D721Med (cell line): ENCODE measurements around the gene AFF2.

ENCODE experiments used
- DNase-seq: peaks from one replicate; pipeline ENCODE4 v3.0.0; 2011; ENCODE audit warnings: low spot score; ENCODE audit not compliant: insufficient read length
- FAIRE-seq: peaks from 2 replicates; lab custom pipeline; 2011; peaks lifted over from hg19 to GRCh38; lab: Jason Lieb, UNC
- TF ChIP-seq, protein P1 (sequence below): IDR thresholded peaks from 2 replicates; pipeline ENCODE4 v1.5.1; 2012; ENCODE audit warnings: mild to moderate bottlenecking, control low read depth; ENCODE audit not compliant: insufficient read depth; ENCODE audit errors: missing control alignments

The AFF2 gene

DNA sequence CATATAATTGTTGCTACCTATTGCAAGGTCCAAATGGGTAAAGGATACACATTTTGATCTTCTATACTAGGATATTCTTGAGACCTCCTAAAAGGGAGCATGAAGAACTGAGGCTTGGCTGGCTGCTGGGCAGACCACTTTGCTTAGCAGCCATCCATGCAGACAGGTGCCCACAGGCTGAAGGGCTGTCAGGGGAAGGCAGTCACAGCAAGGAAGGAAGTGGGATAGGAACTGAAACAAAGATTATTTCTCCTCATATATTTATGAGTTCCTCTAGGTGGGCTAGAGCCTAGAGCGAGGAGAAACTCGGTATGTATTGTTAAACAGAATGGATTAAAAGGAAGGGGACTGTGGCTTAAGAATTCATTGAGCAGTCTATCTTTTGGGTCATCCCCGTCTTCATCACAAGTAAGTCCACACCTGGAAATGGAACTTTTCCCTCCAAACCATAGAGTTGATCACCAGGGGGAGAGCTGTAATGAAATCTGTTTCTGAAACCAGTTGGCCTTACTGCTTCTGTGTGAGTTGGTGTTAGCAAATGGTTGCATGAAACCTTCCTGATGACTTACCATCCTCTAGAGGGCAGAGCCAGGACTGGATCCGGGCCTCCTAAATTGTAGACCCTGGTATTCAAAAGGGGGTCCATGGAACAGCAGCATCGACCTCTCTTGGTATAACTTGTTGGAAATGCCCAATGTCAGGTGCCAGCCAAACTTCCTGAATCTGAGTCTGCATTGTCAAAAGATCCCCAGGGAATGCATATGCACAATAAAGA is 42.3 kb downstream of the AFF2 start:
- FAIRE-seq (no peak), DNase-seq (no peak)
- TF ChIP-seq, protein P1, sequence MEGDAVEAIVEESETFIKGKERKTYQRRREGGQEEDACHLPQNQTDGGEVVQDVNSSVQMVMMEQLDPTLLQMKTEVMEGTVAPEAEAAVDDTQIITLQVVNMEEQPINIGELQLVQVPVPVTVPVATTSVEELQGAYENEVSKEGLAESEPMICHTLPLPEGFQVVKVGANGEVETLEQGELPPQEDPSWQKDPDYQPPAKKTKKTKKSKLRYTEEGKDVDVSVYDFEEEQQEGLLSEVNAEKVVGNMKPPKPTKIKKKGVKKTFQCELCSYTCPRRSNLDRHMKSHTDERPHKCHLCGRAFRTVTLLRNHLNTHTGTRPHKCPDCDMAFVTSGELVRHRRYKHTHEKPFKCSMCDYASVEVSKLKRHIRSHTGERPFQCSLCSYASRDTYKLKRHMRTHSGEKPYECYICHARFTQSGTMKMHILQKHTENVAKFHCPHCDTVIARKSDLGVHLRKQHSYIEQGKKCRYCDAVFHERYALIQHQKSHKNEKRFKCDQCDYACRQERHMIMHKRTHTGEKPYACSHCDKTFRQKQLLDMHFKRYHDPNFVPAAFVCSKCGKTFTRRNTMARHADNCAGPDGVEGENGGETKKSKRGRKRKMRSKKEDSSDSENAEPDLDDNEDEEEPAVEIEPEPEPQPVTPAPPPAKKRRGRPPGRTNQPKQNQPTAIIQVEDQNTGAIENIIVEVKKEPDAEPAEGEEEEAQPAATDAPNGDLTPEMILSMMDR, result no peak

- DNase-seq (no peak), FAIRE-seq (no peak)
- TF ChIP-seq, protein P1, result no peak
Measured at GRCh38 chrX:148552775-148553174, 52.4 kb downstream of the AFF2 start.

DNA sequence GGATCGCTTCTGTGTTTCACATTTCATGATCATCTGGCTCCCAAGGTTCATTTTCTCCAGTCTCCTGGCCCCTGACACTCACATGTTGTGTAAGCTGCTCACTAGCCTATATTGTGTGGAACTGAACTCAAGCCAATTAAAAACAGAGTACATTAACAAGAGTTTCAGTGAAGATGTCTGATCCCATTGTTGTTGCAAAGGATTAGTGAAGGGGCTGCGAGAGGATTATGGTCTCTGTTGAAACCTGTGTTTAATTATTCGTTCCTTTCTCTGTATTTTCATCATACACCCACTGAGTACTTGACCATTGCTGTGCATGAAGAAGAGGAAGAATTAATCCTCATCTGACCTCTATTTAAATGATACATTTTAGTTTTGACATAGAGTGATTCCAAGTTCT is 54.7 kb downstream of the AFF2 start:
- FAIRE-seq, result peak; percentile 35
- TF ChIP-seq, protein P1, result no peak
- DNase-seq, result no peak

DNA sequence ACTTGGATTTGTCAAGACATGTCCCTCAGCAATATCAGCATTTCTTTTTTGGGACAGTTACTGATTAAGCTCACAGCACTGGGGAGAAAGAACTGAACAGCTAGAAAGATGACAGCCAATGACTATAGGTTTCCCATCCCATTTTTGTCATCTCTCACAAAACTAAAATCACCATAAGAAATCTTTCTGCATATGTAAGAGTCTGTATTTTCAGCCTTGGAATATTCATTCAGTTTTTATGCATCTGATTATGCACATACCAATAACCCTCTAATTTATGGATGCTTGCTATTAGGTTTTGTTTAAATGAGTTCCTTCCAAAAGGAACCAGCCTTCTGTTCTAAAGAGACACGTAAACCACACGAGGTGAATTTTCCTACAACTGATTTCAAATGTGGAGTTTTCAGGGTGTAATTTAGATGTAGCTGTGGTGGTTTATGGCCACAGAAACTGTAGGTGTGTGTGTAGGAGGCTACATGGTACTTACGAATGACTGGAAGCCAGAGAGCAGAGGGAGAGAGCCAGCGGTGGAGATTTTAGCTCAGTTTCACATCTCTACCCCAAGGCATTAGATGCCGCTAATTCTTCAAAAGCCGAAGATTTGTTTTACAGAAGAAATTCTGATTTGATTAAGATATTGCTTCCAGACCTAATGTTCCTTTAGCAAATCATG is 55.3 kb downstream of the AFF2 start:
- TF ChIP-seq, protein P1, result no peak
- peak; percentile 58 for FAIRE-seq
- no peak for DNase-seq

GRCh38 chrX:148556498-148556897 is 56.1 kb downstream of the AFF2 start:
- DNase-seq, result no peak
- FAIRE-seq, result no peak
- TF ChIP-seq, protein P1, result no peak

GRCh38 chrX:148562846-148563245 is 62.4 kb downstream of the AFF2 start:
- TF ChIP-seq, protein P1, result no peak
- FAIRE-seq, result no peak
- no peak for DNase-seq

DNA sequence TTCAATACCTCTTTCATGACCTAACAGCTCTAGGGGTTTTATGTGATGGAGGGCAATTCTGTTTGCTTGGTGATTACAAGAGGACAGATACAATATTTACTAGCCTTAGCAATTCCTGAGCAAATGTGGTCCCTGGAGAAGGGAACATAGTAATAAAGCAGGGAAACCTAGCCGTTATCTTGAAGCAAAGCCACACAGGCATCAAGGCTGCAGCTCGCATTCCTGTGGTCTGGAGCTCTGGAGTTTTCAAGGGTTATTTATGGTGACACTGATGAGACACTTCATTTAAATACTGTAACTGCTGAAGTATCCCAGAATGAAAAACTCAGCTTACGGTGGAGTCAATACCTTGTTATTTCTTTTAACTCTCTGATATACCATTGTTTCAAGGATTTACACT is 66.8 kb downstream of the AFF2 start:
- DNase-seq, result no peak
- TF ChIP-seq, protein P1, result no peak
- no peak for FAIRE-seq
